Osteoblast (primary cell): ENCODE data around the gene CDC6. TPM values are rescaled to one million over a fixed set of nuclear protein-coding genes. Genes with fewer than 3 reads are reported as not detected.

Source experiments
- DNase-seq: peaks from one replicate; pipeline ENCODE4 v3.0.0; 2011; ENCODE audit warnings: low spot score, mixed read lengths; ENCODE audit not compliant: insufficient read length; ENCODE audit errors: missing footprints
- H2AFZ ChIP-seq: 2 replicates; pipeline ENCODE4 v1.6.0; 2011; ENCODE audit warnings: mild to moderate bottlenecking, low read length
- H3K27ac ChIP-seq: 2 replicates; pipeline ENCODE4 v1.5.1; 2011; ENCODE audit warnings: mild to moderate bottlenecking, low read depth, low read length, moderate library complexity
- H3K27me3 ChIP-seq: 2 replicates; pipeline ENCODE4 v1.6.0; 2012; ENCODE audit warnings: mild to moderate bottlenecking, control low read depth, inconsistent platforms, low read length, moderate library complexity; ENCODE audit not compliant: insufficient read depth
- H3K36me3 ChIP-seq: 2 replicates; pipeline ENCODE4 v1.5.1; 2011; ENCODE audit warnings: mild to moderate bottlenecking, low read length, control low read depth, moderate library complexity; ENCODE audit not compliant: insufficient read depth
- H3K4me1 ChIP-seq: 2 replicates; pipeline ENCODE4 v1.5.1; 2011; ENCODE audit warnings: mild to moderate bottlenecking, low read length, control low read depth, moderate library complexity; ENCODE audit not compliant: insufficient read depth
- H3K4me2 ChIP-seq: 2 replicates; pipeline ENCODE4 v1.6.0; 2011; ENCODE audit warnings: mild to moderate bottlenecking, low read length; ENCODE audit not compliant: insufficient read depth
- H3K4me3 ChIP-seq: fragments of 200-600 bp; sonication (generic); 3 replicates; pipeline ENCODE4 v1.5.1; 2012; ENCODE audit warnings: mild to moderate bottlenecking, low read length, inconsistent platforms; ENCODE audit not compliant: insufficient read depth
- H3K79me2 ChIP-seq: 2 replicates; pipeline ENCODE4 v1.6.0; 2012; ENCODE audit warnings: mild to moderate bottlenecking, low read length, control low read depth, inconsistent platforms; ENCODE audit not compliant: insufficient read depth
- H3K9me3 ChIP-seq: 2 replicates; pipeline ENCODE4 v1.5.1; 2011; ENCODE audit warnings: low read depth, low read length, control low read depth
- H4K20me1 ChIP-seq: 2 replicates; pipeline ENCODE4 v1.6.0; 2012; ENCODE audit warnings: mild to moderate bottlenecking, low read length, control low read depth; ENCODE audit not compliant: insufficient read depth
- total RNA-seq: library from RNA; depleted of rRNA; stranded (reverse); fragments of >200 nt; gene quantifications from 2 replicates; pipeline ENCODE4 v1.2.3, GENCODE V29; 2012
- TF ChIP-seq, protein P1 (sequence below): IDR thresholded peaks from 2 replicates; pipeline ENCODE4 v1.5.1; 2011; ENCODE audit warnings: mild to moderate bottlenecking, low read depth, low read length, moderate library complexity; ENCODE audit errors: extremely low read depth

CDC6 gene
- total RNA-seq, 1 donor: 5.1 TPM

DNA sequence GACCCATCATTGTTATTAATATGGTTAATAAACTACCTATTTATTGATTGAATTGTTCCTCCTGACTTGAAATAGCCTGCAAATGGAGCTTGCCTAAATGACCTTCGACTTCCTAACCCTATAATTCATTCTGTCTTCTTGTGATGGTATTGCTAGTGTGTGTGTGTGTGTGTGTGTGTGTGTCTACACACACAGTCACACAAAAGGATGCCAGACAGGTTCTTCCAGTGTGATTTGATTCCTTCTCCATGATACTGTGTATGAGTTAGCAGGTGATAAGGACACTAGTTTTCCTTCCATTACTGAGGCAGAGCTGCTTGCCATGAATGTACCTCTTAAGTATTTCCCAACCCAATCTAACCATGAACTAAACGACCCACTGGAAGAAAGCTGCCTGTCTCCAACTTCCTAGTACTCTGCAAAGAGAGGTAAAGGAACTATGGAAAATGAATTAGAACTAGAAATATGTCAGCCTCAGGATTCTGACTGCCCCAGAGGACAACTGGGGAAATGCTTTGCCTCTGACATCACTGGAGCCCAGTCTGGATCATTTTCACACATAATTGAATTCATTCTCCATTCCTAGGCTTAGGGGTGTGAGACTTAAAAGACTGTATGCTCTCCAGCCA is 3.5 kb upstream of the CDC6 start:
- H2AFZ ChIP-seq: no peak overlapping the region
- DNase-seq: peak; percentile 82
- H4K20me1 ChIP-seq: peaks cover 4% of the 10 kb centered on the region
- TF ChIP-seq, protein P1, sequence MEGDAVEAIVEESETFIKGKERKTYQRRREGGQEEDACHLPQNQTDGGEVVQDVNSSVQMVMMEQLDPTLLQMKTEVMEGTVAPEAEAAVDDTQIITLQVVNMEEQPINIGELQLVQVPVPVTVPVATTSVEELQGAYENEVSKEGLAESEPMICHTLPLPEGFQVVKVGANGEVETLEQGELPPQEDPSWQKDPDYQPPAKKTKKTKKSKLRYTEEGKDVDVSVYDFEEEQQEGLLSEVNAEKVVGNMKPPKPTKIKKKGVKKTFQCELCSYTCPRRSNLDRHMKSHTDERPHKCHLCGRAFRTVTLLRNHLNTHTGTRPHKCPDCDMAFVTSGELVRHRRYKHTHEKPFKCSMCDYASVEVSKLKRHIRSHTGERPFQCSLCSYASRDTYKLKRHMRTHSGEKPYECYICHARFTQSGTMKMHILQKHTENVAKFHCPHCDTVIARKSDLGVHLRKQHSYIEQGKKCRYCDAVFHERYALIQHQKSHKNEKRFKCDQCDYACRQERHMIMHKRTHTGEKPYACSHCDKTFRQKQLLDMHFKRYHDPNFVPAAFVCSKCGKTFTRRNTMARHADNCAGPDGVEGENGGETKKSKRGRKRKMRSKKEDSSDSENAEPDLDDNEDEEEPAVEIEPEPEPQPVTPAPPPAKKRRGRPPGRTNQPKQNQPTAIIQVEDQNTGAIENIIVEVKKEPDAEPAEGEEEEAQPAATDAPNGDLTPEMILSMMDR: peak; percentile 46
- no peaks in the 10 kb centered on the region for H3K9me3 ChIP-seq
- H3K4me2 ChIP-seq: peak overlapping the region; percentile 97
- H3K79me2 ChIP-seq: peaks cover 5% of the 10 kb centered on the region
- H3K36me3 ChIP-seq: peaks cover 31% of the 10 kb centered on the region
- no peaks in the 10 kb centered on the region for H3K27me3 ChIP-seq
- peak overlapping the region; percentile 67 for H3K4me3 ChIP-seq
- H3K27ac ChIP-seq: peak overlapping the region; percentile 92
- peaks cover 31% of the 10 kb centered on the region for H3K4me1 ChIP-seq

DNA sequence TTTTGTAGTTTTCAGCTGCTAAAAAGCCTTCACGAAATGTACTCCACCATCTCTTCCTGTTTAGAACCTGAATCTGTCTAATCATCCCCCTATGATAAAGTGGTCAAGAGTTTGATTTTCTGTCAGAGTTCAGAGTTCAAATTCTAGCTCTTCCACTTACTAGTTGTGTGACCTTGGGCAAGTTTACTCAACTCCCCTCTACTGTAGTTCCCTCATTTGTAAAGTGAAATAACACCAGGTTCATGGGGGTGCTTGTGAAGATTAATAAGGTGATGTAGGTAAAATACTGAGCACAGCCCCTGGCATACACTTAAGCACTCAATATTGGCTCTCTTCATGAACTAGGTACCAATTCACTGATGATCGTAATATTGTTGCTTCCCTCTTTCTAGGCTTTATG is 1.2 kb upstream of the CDC6 start:
- Histone ChIP-seq H3K36me3 (peaks cover 17% of the 10 kb centered on the region), H3K4me3 (no peak overlapping the region), H4K20me1 (peaks cover 4% of the 10 kb centered on the region), H3K27me3 (no peaks in the 10 kb centered on the region), H2AFZ (no peak overlapping the region), H3K4me1 (peaks cover 39% of the 10 kb centered on the region), H3K27ac (no peak overlapping the region), H3K79me2 (peaks cover 8% of the 10 kb centered on the region), H3K9me3 (no peaks in the 10 kb centered on the region), H3K4me2 (no peak overlapping the region)
- DNase-seq: no peak
- TF ChIP-seq, protein P1: no peak

DNA sequence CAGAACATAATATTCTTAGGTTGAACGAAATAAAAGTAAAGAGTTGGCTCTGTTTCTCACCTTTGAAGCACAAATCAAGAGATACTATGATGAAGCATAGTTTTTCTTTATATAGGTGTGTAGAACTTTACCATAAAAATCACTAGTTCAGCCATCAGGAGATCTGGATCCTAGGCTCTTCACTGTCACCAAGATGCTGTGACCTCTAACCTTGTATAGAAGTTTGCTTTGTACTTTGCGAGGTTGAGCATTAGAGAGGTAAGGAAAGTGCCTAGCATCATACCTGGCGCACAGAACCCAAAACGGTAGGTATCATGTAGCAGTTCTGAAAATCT is 553 bp upstream of the CDC6 start:
- Histone ChIP-seq H3K4me3 (peak overlapping the region; percentile 42), H3K79me2 (peaks cover 8% of the 10 kb centered on the region), H4K20me1 (peaks cover 4% of the 10 kb centered on the region), H2AFZ (peak overlapping the region; percentile 7), H3K9me3 (no peaks in the 10 kb centered on the region), H3K27me3 (no peaks in the 10 kb centered on the region), H3K27ac (peak overlapping the region; percentile 9), H3K36me3 (peaks cover 14% of the 10 kb centered on the region), H3K4me2 (peak overlapping the region; percentile 75), H3K4me1 (peaks cover 35% of the 10 kb centered on the region)
- TF ChIP-seq, protein P1: no peak
- DNase-seq: no peak

DNA sequence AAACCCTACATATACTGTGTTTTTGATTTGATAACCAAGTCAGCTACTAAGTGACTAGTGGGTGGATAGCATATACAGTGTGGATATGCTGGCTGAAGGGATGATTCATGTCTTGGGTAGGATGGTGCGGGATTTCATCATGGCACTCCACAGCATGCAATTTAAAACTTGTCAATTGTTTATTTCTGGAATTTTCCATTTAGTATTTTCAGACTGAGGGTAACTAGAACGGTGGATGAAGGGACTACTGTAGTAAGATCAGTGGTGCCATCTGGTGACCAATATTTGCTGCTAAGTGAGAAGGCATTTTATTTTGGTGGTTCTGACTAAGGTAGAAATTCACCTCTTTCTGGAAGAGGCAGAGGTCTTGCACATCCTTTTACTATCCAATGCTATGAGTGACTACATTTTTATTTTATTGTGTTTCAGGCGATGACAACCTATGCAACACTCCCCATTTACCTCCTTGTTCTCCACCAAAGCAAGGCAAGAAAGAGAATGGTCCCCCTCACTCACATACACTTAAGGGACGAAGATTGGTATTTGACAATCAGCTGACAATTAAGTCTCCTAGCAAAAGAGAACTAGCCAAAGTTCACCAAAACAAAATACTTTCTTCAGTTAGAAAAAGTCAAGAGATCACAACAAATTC is 3.1 kb downstream of the CDC6 start:
- peaks cover 8% of the 10 kb centered on the region for H3K79me2 ChIP-seq
- peaks cover 16% of the 10 kb centered on the region for H3K4me1 ChIP-seq
- DNase-seq: peak; percentile 92
- no peaks in the 10 kb centered on the region for H4K20me1 ChIP-seq
- H3K4me3 ChIP-seq: no peak overlapping the region
- H3K27me3 ChIP-seq: no peaks in the 10 kb centered on the region
- TF ChIP-seq, protein P1: peak; percentile 77
- H3K36me3 ChIP-seq: peaks cover 12% of the 10 kb centered on the region
- no peak overlapping the region for H2AFZ ChIP-seq
- H3K4me2 ChIP-seq: peak overlapping the region; percentile 16
- H3K27ac ChIP-seq: peak overlapping the region; percentile 26
- no peaks in the 10 kb centered on the region for H3K9me3 ChIP-seq
